H1 (cell line): ENCODE measurements around the gene ATP6V1G1. TPM values are rescaled to one million over a fixed set of nuclear protein-coding genes. Genes with fewer than 3 reads are reported as not detected.

ENCODE experiments used
- CHD2 ChIP-seq: IDR thresholded peaks from 2 replicates; pipeline ENCODE4 v1.6.1; 2012; ENCODE audit warnings: low read length, improper control_type of control experiment
- CTBP2 ChIP-seq: IDR thresholded peaks from 2 replicates; pipeline ENCODE4 v1.7.0; 2011; ENCODE audit warnings: borderline replicate concordance, mild to moderate bottlenecking, moderate library complexity, mixed read lengths, low read length; ENCODE audit not compliant: insufficient read depth, insufficient read length
- CTCF ChIP-seq, 3 experiments: IDR thresholded peaks; 1 replicate in 2 of 3; 2 replicates in 1 of 3; pipeline versions ENCODE4 v1.5.1 to v1.6.1; 2011; ENCODE audit warnings: low read length in 3 of 3, mild to moderate bottlenecking in 3 of 3, inconsistent platforms in 2 of 3, low read depth in 1 of 3, moderate library complexity in 1 of 3; ENCODE audit not compliant: insufficient read depth in 1 of 3; ENCODE audit errors: control extremely low read depth in 1 of 3
- KDM1A ChIP-seq: fragments of 200-600, 300-600 bp; sonication (generic); IDR thresholded peaks from 2 replicates; pipeline ENCODE4 v1.7.1; 2016; ENCODE audit warnings: mild to moderate bottlenecking, low read length, borderline replicate concordance
- POLR2AphosphoS5 ChIP-seq: IDR thresholded peaks from 2 replicates; pipeline ENCODE4 v1.6.1; 2011; ENCODE audit warnings: low read depth, low read length
- RAD21 ChIP-seq, 2 experiments: IDR thresholded peaks in 1 of 2; conservative IDR thresholded peaks in 1 of 2; 2 replicates each; pipeline ENCODE4 v1.6.1; 2011; ENCODE audit warnings: low read depth in 2 of 2, low read length in 2 of 2, improper control_type of control experiment in 1 of 2, inconsistent platforms in 1 of 2, mild to moderate bottlenecking in 1 of 2, moderate library complexity in 1 of 2
- RXRA ChIP-seq: IDR thresholded peaks from 2 replicates; pipeline ENCODE4 v1.6.1; 2011; ENCODE audit warnings: low read depth, mild to moderate bottlenecking, low read length, moderate library complexity; ENCODE audit not compliant: insufficient read depth
- SIN3A ChIP-seq, 2 experiments: IDR thresholded peaks in 1 of 2; conservative IDR thresholded peaks in 1 of 2; 2 replicates each; pipeline ENCODE4 v1.6.1; 2011 to 2012; ENCODE audit warnings: low read length in 2 of 2, improper control_type of control experiment in 1 of 2, low read depth in 1 of 2, mild to moderate bottlenecking in 1 of 2
- SIX5 ChIP-seq: IDR thresholded peaks from 2 replicates; pipeline ENCODE4 v1.6.1; 2011; ENCODE audit warnings: mild to moderate bottlenecking, low read depth, low read length
- polyA plus RNA-seq, 7 experiments: library from polyadenylated mRNA; depleted of rRNA in 3 of 7; stranded (reverse) in 5 of 7; unstranded in 2 of 7; fragments of >200 nt in 5 of 7; fragments of 200-250 nt in 2 of 7; gene quantifications; 1 replicate in 5 of 7; 2 replicates in 1 of 7; 4 replicates in 1 of 7; pipeline versions ENCODE4 v1.2.1 to v1.2.3, GENCODE V29; 2011 to 2013; ENCODE audit warnings: missing spikeins in 2 of 7, mixed read lengths in 2 of 7
- total RNA-seq: library from RNA; stranded (reverse); fragmentation: NEBNext Ultra II Directional; extraction: Animal tissue kit (Norgen Biotek cat#: 25700); gene quantifications from 2 replicates; pipeline ENCODE4 v1.2.1, GENCODE V29; 2021
- TF ChIP-seq, protein P1 (sequence below): IDR thresholded peaks from 2 replicates; pipeline ENCODE4 v1.6.1; 2012; ENCODE audit warnings: inconsistent platforms

Gene ATP6V1G1
- total and polyA plus RNA-seq, 2 of the 8 experiments (the other 6 are each of a cell fraction or from before 2014, with no cell fraction given), result 112 to 124 TPM

GRCh38 chr9:114546851-114547250, 40.7 kb upstream of the ATP6V1G1 start (continued):
- TF ChIP-seq CTCF (IDR thresholded peaks at IDR 0.05; ENCODE audit: control extremely low read depth in 1 of 3, insufficient read depth in 1 of 3, low read depth in 1 of 3, low read length in 3 of 3) (no peak), POLR2AphosphoS5 (no peak), SIN3A (conservative IDR thresholded peaks at IDR 0.05 in 1 of 2, IDR thresholded peaks at IDR 0.05 in 1 of 2; ENCODE audit: low read depth in 1 of 2, low read length in 2 of 2) (no peak), CTBP2 (no peak), RXRA (no peak), CHD2 (no peak), SIX5 (no peak), RAD21 (IDR thresholded peaks at IDR 0.05 in 1 of 2, conservative IDR thresholded peaks at IDR 0.05 in 1 of 2; ENCODE audit: low read depth in 2 of 2, low read length in 2 of 2) (no peak), KDM1A (no peak)
- TF ChIP-seq, protein P1, sequence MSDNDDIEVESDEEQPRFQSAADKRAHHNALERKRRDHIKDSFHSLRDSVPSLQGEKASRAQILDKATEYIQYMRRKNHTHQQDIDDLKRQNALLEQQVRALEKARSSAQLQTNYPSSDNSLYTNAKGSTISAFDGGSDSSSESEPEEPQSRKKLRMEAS, result no peak
